OCI-LY3 (cell line): ENCODE data around the gene SBK2.

Experiments
- H2AFZ ChIP-seq: fragments of 200-600, 300-600 bp; shearing (Covaris generic); 2 replicates; pipeline ENCODE4 v1.6.0; 2014; ENCODE audit warnings: antibody characterized with exemption, low read depth, low read length
- H3K27ac ChIP-seq: fragments of 200-600, 300-600 bp; sonication (generic); 2 replicates; pipeline ENCODE4 v1.5.1; 2014; ENCODE audit warnings: mild to moderate bottlenecking, low read length, moderate library complexity, mixed read lengths
- H3K27me3 ChIP-seq: fragments of 200-600, 300-600 bp; sonication (generic); 2 replicates; pipeline ENCODE4 v1.6.1; 2014; ENCODE audit warnings: low read depth, low read length, mixed read lengths
- H3K36me3 ChIP-seq: fragments of 200-600, 300-600 bp; sonication (generic); replicated peaks from 2 replicates; pipeline ENCODE3; 2014; ENCODE audit warnings: low read depth, low read length, mixed read lengths
- H3K4me1 ChIP-seq: fragments of 300-600, 200-600 bp; sonication (generic); 2 replicates; pipeline ENCODE4 v1.6.1; 2014; ENCODE audit warnings: low read length, mixed read lengths
- H3K4me2 ChIP-seq: fragments of 200-600, 300-600 bp; sonication (generic); 2 replicates; pipeline ENCODE4 v1.6.1; 2014; ENCODE audit warnings: low read length, mixed read lengths
- H3K4me3 ChIP-seq: fragments of 300-600, 200-600 bp; sonication (generic); 2 replicates; pipeline ENCODE4 v1.5.1; 2014; ENCODE audit warnings: antibody characterized with exemption, mild to moderate bottlenecking, low read length, moderate library complexity
- H3K79me2 ChIP-seq: fragments of 300-600, 200-600 bp; shearing (Covaris generic); 2 replicates; pipeline ENCODE4 v1.6.1; 2014; ENCODE audit warnings: mild to moderate bottlenecking, low read length, mixed read lengths
- H3K9ac ChIP-seq: fragments of 300-600, 200-600 bp; shearing (Covaris generic); 2 replicates; pipeline ENCODE4 v1.6.0; 2014; ENCODE audit warnings: mild to moderate bottlenecking, low read length, moderate library complexity
- H3K9me3 ChIP-seq: fragments of 200-600, 300-600 bp; shearing (Covaris generic); 2 replicates; pipeline ENCODE4 v1.6.1; 2014; ENCODE audit warnings: low read length, mixed read lengths; ENCODE audit not compliant: insufficient read depth
- H4K20me1 ChIP-seq: fragments of 200-600, 300-600 bp; sonication (generic); 2 replicates; pipeline ENCODE4 v1.6.1; 2016; ENCODE audit warnings: low read length, mixed read lengths; ENCODE audit not compliant: insufficient read depth
- CTCF ChIP-seq: fragments of 200-600, 300-600 bp; sonication (generic); IDR thresholded peaks from 2 replicates; pipeline ENCODE4 v1.5.1; 2014; ENCODE audit warnings: antibody characterized with exemption, low read length, low read depth
- EZH2phosphoT487 ChIP-seq: fragments of 200-600 bp; shearing (Covaris generic); IDR thresholded peaks from 2 replicates; pipeline ENCODE4 v1.6.1; 2018; ENCODE audit warnings: antibody characterized with exemption, mixed run types, low read depth

SBK2 gene

GRCh38 chr19:55541091-55541490 lies 4.2 kb upstream of the SBK2 start:
- Histone ChIP-seq H3K36me3 (no peaks in the 10 kb centered on the region), H4K20me1 (no peaks in the 10 kb centered on the region), H3K79me2 (no peaks in the 10 kb centered on the region), H3K27me3 (no peaks in the 10 kb centered on the region), H3K4me1 (no peaks in the 10 kb centered on the region), H3K9ac (no peak overlapping the region), H3K4me3 (no peak overlapping the region), H3K27ac (no peak overlapping the region), H3K9me3 (no peaks in the 10 kb centered on the region), H2AFZ (no peak overlapping the region), H3K4me2 (no peak overlapping the region)
- TF ChIP-seq EZH2phosphoT487 (no peak), CTCF (no peak)

GRCh38 chr19:55540619-55541018 lies 3.7 kb upstream of the SBK2 start:
- no peak overlapping the region for H3K4me3 ChIP-seq
- H3K27ac ChIP-seq: no peak overlapping the region
- no peak overlapping the region for H3K4me2 ChIP-seq
- H2AFZ ChIP-seq: no peak overlapping the region
- H3K79me2 ChIP-seq: no peaks in the 10 kb centered on the region
- no peaks in the 10 kb centered on the region for H3K4me1 ChIP-seq
- no peaks in the 10 kb centered on the region for H4K20me1 ChIP-seq
- no peak for TF ChIP-seq EZH2phosphoT487
- TF ChIP-seq CTCF: no peak
- no peak overlapping the region for H3K9ac ChIP-seq
- no peaks in the 10 kb centered on the region for H3K9me3 ChIP-seq
- H3K27me3 ChIP-seq: no peaks in the 10 kb centered on the region
- H3K36me3 ChIP-seq: no peaks in the 10 kb centered on the region

GRCh38 chr19:55539090-55539984 lies 2.4 kb upstream of the SBK2 start:
- Histone ChIP-seq H3K79me2 (no peaks in the 10 kb centered on the region), H3K9me3 (no peaks in the 10 kb centered on the region), H3K9ac (no peak overlapping the region), H3K36me3 (no peaks in the 10 kb centered on the region), H3K27me3 (no peaks in the 10 kb centered on the region), H3K27ac (no peak overlapping the region), H4K20me1 (no peaks in the 10 kb centered on the region), H3K4me2 (no peak overlapping the region), H3K4me3 (no peak overlapping the region), H3K4me1 (no peaks in the 10 kb centered on the region), H2AFZ (no peak overlapping the region)
- TF ChIP-seq CTCF (no peak), EZH2phosphoT487 (no peak)

GRCh38 chr19:55538132-55538531 lies 1.2 kb upstream of the SBK2 start:
- H3K4me3 ChIP-seq: no peak overlapping the region
- H3K79me2 ChIP-seq: no peaks in the 10 kb centered on the region
- no peak overlapping the region for H3K4me2 ChIP-seq
- H3K27ac ChIP-seq: no peak overlapping the region
- H3K27me3 ChIP-seq: no peaks in the 10 kb centered on the region
- H3K9ac ChIP-seq: no peak overlapping the region
- H4K20me1 ChIP-seq: no peaks in the 10 kb centered on the region
- no peak overlapping the region for H2AFZ ChIP-seq
- H3K4me1 ChIP-seq: no peaks in the 10 kb centered on the region
- no peaks in the 10 kb centered on the region for H3K9me3 ChIP-seq
- no peaks in the 10 kb centered on the region for H3K36me3 ChIP-seq
- no peak for TF ChIP-seq CTCF
- TF ChIP-seq EZH2phosphoT487: no peak
